Vagina (tissue), 2 donors: ENCODE measurements around the gene TRABD2B. TPM values are rescaled to one million over a fixed set of nuclear protein-coding genes. Genes with fewer than 3 reads are reported as not detected.
A peak's percentile ranks its signal among the peaks of the same experiment; 100 is the strongest.

Experiments used
- DNase-seq, 2 donors: peaks; one replicate each; pipeline ENCODE4 v3.0.0-alpha.2; 2017; ENCODE audit errors: extremely low spot score in 2 of 2
- H3K27ac ChIP-seq: fragments of 200-600 bp; sonication (generic); one replicate; pipeline ENCODE4 v1.5.1; 2019
- H3K27me3 ChIP-seq: fragments of 200-600 bp; sonication (generic); one replicate; pipeline ENCODE4 v1.5.1; 2019
- H3K36me3 ChIP-seq, 2 donors: fragments of 200-600 bp; sonication (generic); one replicate each; pipeline ENCODE4 v1.5.1; 2017 to 2019
- H3K4me1 ChIP-seq: fragments of 200-600 bp; sonication (generic); one replicate; pipeline ENCODE4 v1.5.1; 2019
- H3K4me3 ChIP-seq, 2 donors: fragments of 200-600 bp; sonication (generic); 1 replicate in 1 of 2; 2 replicates in 1 of 2; pipeline ENCODE4 v1.5.1; 2016 to 2019
- H3K9me3 ChIP-seq: fragments of 200-600 bp; sonication (generic); one replicate; pipeline ENCODE4 v1.5.1; 2019
- POLR2A ChIP-seq, 2 donors: fragments of 450-650 bp; IDR thresholded peaks; one replicate each; pipeline ENCODE4 v1.6.1; 2017; ENCODE audit warnings: antibody characterized with exemption in 2 of 2, mild to moderate bottlenecking in 2 of 2, moderate library complexity in 2 of 2
- POLR2AphosphoS5 ChIP-seq, 2 donors: sonication (generic); formaldehyde crosslinking; IDR thresholded peaks; one replicate each; pipeline ENCODE4 v1.9.0; 2017; ENCODE audit warnings: antibody characterized with exemption in 2 of 2, mild to moderate bottlenecking in 2 of 2, low read depth in 1 of 2; ENCODE audit not compliant: insufficient read depth in 1 of 2
- intact Hi-C: fragments of 100-400 bp; cut with DNase I; formaldehyde crosslinking; loops from one replicate; pipeline ENCODE4 v1.15.1; 2023
- total RNA-seq: library from RNA; depleted of rRNA; stranded (reverse); fragments of >200 nt; gene quantifications from one replicate; pipeline ENCODE4 v1.2.3, GENCODE V29; 2016
- TF ChIP-seq, protein P1 (sequence below), 3 experiments: fragments of 450-650 bp in 2 of 3; fragments of 200-600 bp in 1 of 3; sonication (generic) in 1 of 3; IDR thresholded peaks; one replicate each; pipeline ENCODE4 v1.5.1; 2017 to 2019; ENCODE audit warnings: antibody characterized with exemption in 3 of 3, mild to moderate bottlenecking in 2 of 3, moderate library complexity in 2 of 3

Gene TRABD2B
- total RNA-seq, 1 donor from 2014 or later = 5.6 TPM

DNA sequence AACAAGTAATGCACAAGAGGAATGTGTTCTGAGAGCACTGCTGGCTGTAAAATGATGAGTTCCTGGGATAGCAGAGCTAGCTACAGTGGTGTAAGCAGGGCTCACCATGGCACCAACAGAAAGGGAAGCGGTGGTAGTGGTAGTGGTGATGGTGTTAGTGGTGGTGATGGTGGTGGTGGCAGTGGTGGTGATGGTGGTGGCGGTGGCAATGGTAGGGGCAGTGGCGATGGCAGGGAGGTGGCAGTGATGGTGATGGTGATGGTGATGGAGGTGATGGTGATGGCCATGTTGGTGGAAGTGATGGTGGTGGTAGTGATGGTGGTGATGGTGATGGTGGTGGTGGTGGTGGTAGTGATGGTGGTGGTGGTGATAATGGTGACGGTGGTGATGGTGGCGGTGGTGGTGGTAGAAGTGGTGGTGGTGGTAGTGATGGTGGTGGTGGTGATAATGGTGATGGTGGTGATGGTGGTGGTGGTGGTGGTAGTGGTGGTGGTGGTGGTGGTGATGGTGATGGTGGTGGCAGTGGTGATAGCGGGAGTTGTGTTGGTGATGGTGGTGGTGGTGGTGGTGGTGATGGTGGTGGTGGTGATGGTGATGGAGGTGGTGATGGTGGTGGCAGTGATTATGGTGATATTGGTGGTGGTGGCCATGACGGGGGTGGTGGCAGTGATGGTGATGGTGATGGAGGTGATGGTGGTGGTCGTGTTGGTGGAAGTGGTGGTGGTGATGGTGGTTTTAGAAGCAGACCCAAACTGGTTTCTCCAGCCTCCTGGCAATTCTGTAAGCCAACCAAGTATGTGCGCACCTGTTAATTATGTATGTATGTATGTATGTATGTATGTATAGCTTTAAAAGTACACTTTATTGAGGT, 254.1 kb downstream of the TRABD2B start:
- Histone ChIP-seq H3K9me3 (no peaks in the 10 kb centered on the region), H3K27ac (no peak overlapping the region), H3K27me3 (no peaks in the 10 kb centered on the region), H3K36me3 (no peaks in the 10 kb centered on the region), H3K4me1 (no peaks in the 10 kb centered on the region), H3K4me3 (no peak overlapping the region)
- intact Hi-C loops = loop anchor here (10.0 kb wide), 1 partner anchor 462 kb away; no protein-coding TSS in a partner anchor
- DNase-seq = no peak
- no peak for TF ChIP-seq POLR2AphosphoS5 (IDR thresholded peaks at IDR 0.05; ENCODE audit: insufficient read depth in 1 of 2, low read depth in 1 of 2)
- TF ChIP-seq POLR2A (IDR thresholded peaks at IDR 0.05) = no peak
- TF ChIP-seq, protein P1, sequence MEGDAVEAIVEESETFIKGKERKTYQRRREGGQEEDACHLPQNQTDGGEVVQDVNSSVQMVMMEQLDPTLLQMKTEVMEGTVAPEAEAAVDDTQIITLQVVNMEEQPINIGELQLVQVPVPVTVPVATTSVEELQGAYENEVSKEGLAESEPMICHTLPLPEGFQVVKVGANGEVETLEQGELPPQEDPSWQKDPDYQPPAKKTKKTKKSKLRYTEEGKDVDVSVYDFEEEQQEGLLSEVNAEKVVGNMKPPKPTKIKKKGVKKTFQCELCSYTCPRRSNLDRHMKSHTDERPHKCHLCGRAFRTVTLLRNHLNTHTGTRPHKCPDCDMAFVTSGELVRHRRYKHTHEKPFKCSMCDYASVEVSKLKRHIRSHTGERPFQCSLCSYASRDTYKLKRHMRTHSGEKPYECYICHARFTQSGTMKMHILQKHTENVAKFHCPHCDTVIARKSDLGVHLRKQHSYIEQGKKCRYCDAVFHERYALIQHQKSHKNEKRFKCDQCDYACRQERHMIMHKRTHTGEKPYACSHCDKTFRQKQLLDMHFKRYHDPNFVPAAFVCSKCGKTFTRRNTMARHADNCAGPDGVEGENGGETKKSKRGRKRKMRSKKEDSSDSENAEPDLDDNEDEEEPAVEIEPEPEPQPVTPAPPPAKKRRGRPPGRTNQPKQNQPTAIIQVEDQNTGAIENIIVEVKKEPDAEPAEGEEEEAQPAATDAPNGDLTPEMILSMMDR (IDR thresholded peaks at IDR 0.05) = no peak

DNA sequence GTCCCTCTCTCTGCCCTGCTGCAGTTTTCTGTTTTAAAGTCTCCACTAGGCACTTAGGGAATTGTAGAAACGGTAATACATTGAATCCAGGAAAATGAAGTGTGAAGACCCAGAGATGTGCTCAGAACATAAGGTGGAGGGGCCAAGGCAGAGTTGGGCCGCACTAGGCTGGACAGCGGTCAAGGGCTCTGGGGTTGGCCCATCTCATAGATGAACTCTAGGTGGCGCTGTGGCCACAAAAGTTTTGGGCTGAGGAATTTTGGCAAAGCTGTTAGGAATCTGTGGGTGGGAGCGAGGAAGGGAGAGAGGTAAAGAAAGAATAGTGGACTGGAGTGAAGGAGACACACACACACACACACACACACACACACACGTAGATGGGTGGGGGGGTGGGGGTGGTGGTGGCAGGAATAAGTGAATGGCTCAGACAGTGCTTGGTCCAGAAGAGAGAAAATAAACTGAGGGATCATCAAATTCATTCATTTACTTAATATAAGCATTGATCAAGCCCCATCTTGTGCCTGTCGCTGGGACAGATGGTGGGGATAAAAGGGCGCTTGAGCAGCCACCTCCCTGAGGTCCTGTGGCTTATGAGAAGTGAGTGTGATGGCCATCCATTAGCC, 258.5 kb downstream of the TRABD2B start:
- no peak overlapping the region for H3K27ac ChIP-seq
- H3K27me3 ChIP-seq = no peaks in the 10 kb centered on the region
- no peak for DNase-seq
- intact Hi-C loops = no loop called here
- no peak for TF ChIP-seq POLR2AphosphoS5 (IDR thresholded peaks at IDR 0.05; ENCODE audit: insufficient read depth in 1 of 2, low read depth in 1 of 2)
- TF ChIP-seq, protein P1 (IDR thresholded peaks at IDR 0.05) = peak; percentile 37 to 81 (median 60)
- no peak overlapping the region for H3K4me3 ChIP-seq
- no peaks in the 10 kb centered on the region for H3K36me3 ChIP-seq
- H3K4me1 ChIP-seq = no peaks in the 10 kb centered on the region
- H3K9me3 ChIP-seq = no peaks in the 10 kb centered on the region

DNA sequence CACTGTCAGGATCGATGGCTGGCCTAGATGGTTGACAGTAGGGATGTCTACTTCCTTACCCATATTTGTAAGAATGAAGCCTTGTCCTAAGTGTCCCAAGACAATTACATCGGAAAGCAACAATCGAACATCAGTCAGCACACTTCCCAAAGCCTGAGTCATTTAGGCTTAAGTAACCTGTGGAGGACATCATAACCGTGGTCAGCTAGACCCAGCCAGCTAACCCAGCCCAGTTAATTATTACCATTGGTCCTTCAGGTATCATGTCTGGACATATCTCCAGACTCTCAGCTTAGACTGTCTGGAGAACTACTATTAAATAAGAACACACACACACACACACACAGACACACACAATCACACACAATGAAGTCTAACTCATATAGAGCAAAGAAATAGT, 264.7 kb downstream of the TRABD2B start:
- Histone ChIP-seq H3K9me3 (no peaks in the 10 kb centered on the region), H3K36me3 (no peaks in the 10 kb centered on the region), H3K27ac (no peak overlapping the region), H3K4me3 (no peak overlapping the region), H3K27me3 (no peaks in the 10 kb centered on the region), H3K4me1 (no peaks in the 10 kb centered on the region)
- no peak for DNase-seq
- TF ChIP-seq, protein P1 (IDR thresholded peaks at IDR 0.05) = no peak
- no peak for TF ChIP-seq POLR2A (IDR thresholded peaks at IDR 0.05)
- TF ChIP-seq POLR2AphosphoS5 (IDR thresholded peaks at IDR 0.05; ENCODE audit: insufficient read depth in 1 of 2, low read depth in 1 of 2) = no peak
- intact Hi-C loops = no loop called here

DNA sequence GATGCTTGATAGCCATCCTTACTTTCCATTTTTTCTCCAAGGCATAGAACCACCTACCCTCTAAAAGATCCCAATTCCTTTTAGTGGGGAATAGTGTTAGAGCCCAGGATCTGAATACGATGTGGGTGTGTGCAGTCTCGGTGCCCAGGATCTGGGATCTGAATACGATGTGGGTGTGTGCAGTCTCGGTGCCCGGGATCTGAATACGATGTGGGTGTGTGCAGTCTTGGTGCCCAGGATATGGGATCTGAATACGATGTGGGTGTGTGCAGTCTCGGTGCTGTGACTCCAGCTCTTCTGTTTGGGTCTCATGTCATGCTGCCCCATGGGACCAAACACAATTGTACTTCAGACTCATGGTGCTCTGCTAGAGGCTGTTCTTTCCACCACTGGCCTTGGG, 265.5 kb downstream of the TRABD2B start:
- no peak overlapping the region for H3K27ac ChIP-seq
- intact Hi-C loops = no loop called here
- no peaks in the 10 kb centered on the region for H3K4me1 ChIP-seq
- no peaks in the 10 kb centered on the region for H3K27me3 ChIP-seq
- no peaks in the 10 kb centered on the region for H3K36me3 ChIP-seq
- H3K4me3 ChIP-seq = no peak overlapping the region
- no peaks in the 10 kb centered on the region for H3K9me3 ChIP-seq
- TF ChIP-seq, protein P1 (IDR thresholded peaks at IDR 0.05) = no peak
- DNase-seq = no peak

DNA sequence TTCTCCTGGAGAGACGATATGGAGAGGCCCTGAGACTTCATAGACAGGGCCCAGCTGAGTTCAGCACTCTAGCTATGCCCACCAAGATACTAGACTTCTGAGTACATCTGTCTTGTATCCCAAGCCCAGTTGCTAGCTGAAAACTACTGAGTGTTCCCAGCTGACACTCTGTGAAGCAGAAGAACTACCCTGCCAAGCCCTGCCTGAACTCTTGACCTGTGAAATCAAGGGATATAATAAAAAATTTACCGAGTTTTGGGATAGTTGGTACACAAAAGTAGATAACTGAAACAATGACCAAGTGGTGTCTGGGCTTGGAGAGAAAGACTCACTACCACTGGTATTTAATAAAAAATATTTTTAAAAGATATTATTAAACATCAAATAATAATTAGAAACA, 267.5 kb downstream of the TRABD2B start:
- no peak for DNase-seq
- no peaks in the 10 kb centered on the region for H3K9me3 ChIP-seq
- intact Hi-C loops = loop anchor here (5.0 to 10.0 kb wide), 2 partner anchors 297 to 545 kb away; no protein-coding TSS in a partner anchor
- H3K36me3 ChIP-seq = no peaks in the 10 kb centered on the region
- H3K4me1 ChIP-seq = peaks cover 16% of the 10 kb centered on the region
- H3K4me3 ChIP-seq = no peak overlapping the region
- H3K27me3 ChIP-seq = peaks cover 6% of the 10 kb centered on the region
- TF ChIP-seq, protein P1 (IDR thresholded peaks at IDR 0.05) = no peak
- TF ChIP-seq POLR2A (IDR thresholded peaks at IDR 0.05) (no peak), POLR2AphosphoS5 (IDR thresholded peaks at IDR 0.05; ENCODE audit: insufficient read depth in 1 of 2, low read depth in 1 of 2) (no peak)
- no peak overlapping the region for H3K27ac ChIP-seq
